Stimulated activated naive CD8-positive, alpha-beta T cell treated with anti-CD3 and anti-CD28 coated beads, Interleukin-15, amount 100 ng/mL, for 72 hours (primary cell): ENCODE results near the gene CHRFAM7A.
"Not testable (repeated sequence)": the region's sequence is repeated elsewhere in the genome, so short reads cannot be mapped to it uniquely, and the experiment has no call there.

Source experiments
- ATAC-seq: fragments of 150-1000 bp; cut with Tn5 transposase; 2 replicates; pipeline ENCODE4 v1.10.0; 2021; ENCODE audit warnings: mild to moderate bottlenecking, moderate library complexity
- DNase-seq, 2 donors: peaks; one replicate each; pipeline ENCODE4 v3.0.0; 2021 to 2022
- H3K27ac Mint-ChIP-seq, 2 donors: one replicate each; pipeline ENCODE4 v1.8.0; 2022; ENCODE audit warnings: mild to moderate bottlenecking in 2 of 2, mixed read lengths in 2 of 2, moderate library complexity in 2 of 2
- H3K27me3 Mint-ChIP-seq: one replicate; pipeline ENCODE4 v1.8.0; 2022; ENCODE audit warnings: mixed read lengths
- H3K4me1 Mint-ChIP-seq: one replicate; pipeline ENCODE4 v1.8.0; 2022; ENCODE audit warnings: mild to moderate bottlenecking, mixed read lengths
- H3K4me3 Mint-ChIP-seq, 2 donors: one replicate each; pipeline ENCODE4 v1.8.0; 2022; ENCODE audit warnings: mild to moderate bottlenecking in 2 of 2, mixed read lengths in 2 of 2, moderate library complexity in 1 of 2
- H3K9me3 Mint-ChIP-seq, 2 donors: one replicate each; pipeline ENCODE4 v1.8.0; 2022; ENCODE audit warnings: mixed read lengths in 2 of 2

The CHRFAM7A gene

DNA sequence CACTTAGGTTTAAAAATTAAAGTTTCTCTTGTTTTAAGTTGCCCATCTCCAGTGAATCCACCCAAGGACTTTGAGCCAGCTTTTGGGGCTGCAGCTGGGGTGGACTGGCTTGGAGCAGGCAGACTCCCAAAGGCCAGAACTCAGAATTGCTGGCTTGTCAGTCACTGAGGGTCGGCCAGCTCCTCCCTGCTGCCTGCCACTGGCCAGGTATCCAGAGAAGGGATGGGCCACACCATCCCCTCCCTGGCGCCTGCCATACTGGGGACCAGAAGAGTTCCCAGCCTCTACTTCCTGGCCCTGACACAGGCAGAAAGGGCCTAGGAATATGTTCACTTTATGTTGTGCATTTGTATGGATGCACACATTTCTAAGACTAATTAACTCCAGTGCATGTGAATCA lies 32.4 kb downstream of the CHRFAM7A start:
- ATAC-seq, H3K9me3 Mint-ChIP-seq, H3K4me3 Mint-ChIP-seq, H3K4me1 Mint-ChIP-seq, H3K27me3 Mint-ChIP-seq, H3K27ac Mint-ChIP-seq, DNase-seq: not testable (repeated sequence)

DNA sequence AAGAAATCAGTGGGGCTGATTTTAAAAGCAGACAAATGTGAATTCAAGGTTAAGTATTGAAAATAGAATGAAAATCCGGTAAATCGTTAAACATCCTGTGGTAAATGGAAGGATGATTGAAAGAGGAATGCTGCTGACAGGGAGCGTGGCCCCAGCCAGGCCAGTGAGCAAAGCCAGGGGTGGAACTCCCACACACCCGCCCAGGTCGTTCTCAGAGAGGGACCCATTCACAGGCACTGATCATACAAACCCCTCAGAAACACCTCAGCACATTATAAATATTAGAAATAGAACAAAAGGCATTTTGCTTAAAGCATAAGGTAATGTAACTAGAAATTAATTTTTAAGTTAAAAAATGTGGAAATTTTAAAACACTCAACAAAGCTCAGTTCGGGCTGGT lies 38.3 kb downstream of the CHRFAM7A start:
- H3K9me3 Mint-ChIP-seq, H3K4me3 Mint-ChIP-seq, H3K4me1 Mint-ChIP-seq, H3K27ac Mint-ChIP-seq, DNase-seq, H3K27me3 Mint-ChIP-seq, ATAC-seq: not testable (repeated sequence)

DNA sequence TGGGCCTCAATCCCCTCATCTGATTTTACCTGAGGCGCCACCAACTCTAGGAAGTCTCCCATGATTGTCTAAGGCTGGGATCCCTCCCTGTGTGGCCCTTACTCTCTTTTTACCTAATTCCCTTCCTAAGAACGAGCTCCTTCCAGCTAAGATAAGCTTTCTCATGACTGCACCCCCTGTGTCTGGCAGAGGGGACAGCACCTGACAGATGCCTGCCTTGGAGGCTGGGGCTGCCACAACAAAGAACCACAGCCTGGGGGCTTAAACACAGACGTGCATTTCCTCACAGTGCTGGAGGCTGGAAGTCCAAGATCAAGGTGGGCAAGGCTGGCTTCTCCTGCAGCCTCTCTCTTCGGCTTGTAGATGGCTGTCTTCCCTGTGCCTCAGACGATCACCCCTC lies 43.5 kb downstream of the CHRFAM7A start:
- H3K4me3 Mint-ChIP-seq, DNase-seq, H3K27ac Mint-ChIP-seq, H3K27me3 Mint-ChIP-seq, H3K9me3 Mint-ChIP-seq, H3K4me1 Mint-ChIP-seq, ATAC-seq: not testable (repeated sequence)

DNA sequence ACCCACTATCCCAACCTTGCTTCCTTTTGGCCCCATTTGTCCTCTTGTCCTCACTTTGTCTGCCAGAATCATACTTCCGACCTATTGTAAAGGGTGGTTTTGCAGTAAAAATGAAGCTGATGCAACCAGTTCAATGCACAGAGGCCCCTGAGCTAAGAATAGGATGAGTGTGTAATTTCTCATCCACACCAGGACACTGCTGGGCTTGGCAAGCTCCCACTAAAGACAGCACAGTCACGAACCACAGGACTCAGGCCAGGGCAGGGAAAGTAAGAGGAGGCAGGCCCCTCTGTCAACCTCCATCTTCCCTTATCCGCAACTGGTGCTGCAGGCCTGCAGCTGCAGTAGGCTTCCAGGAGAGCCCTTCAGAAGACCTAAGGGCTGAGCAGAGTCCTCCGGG lies 56.8 kb downstream of the CHRFAM7A start:
- not testable (repeated sequence) for H3K4me1 Mint-ChIP-seq, DNase-seq, H3K27me3 Mint-ChIP-seq, H3K9me3 Mint-ChIP-seq, H3K4me3 Mint-ChIP-seq, ATAC-seq, H3K27ac Mint-ChIP-seq

DNA sequence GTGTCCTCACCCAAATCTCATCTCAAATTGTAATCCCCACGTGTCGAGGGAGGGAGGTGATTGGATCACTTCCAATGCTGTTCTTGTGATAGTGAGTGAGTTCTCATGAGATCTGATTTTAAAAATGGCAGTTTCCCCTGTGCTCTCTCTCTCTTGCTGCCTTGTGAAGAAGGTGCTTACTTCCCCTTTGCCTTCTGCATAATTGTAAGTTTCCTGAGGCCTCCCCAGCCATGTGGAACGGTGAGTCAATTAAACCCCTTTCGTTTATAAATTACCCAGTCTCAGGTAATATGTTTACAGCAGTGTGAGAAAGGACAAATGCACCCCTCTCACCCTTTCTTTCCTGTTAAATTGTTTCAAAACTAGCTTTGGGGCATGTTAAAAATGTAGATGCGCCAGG lies 59.2 kb downstream of the CHRFAM7A start:
- not testable (repeated sequence) for DNase-seq, H3K27me3 Mint-ChIP-seq, H3K4me3 Mint-ChIP-seq, ATAC-seq, H3K27ac Mint-ChIP-seq, H3K4me1 Mint-ChIP-seq, H3K9me3 Mint-ChIP-seq

DNA sequence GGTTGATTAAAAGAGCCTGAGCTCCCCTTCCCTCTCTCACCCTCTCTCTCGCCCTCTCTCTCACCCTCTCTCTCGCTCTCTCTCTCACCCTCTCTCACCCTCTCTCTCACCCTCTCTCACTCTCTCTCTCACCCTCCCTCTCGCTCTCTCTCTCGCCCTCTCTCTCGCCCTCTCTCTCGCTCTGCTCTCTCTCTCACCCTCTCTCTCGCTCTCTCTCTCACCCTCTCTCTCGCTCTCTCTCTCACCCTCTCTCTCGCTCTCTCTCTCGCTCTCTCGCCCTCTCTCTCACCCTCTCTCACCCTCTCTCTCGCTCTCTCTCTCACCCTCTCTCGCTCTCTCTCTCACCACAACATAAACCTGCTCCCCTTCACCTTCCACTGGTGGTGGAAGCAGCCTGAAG lies 67.2 kb downstream of the CHRFAM7A start:
- not testable (repeated sequence) for H3K4me1 Mint-ChIP-seq, DNase-seq, H3K27me3 Mint-ChIP-seq, H3K27ac Mint-ChIP-seq, ATAC-seq, H3K9me3 Mint-ChIP-seq, H3K4me3 Mint-ChIP-seq

DNA sequence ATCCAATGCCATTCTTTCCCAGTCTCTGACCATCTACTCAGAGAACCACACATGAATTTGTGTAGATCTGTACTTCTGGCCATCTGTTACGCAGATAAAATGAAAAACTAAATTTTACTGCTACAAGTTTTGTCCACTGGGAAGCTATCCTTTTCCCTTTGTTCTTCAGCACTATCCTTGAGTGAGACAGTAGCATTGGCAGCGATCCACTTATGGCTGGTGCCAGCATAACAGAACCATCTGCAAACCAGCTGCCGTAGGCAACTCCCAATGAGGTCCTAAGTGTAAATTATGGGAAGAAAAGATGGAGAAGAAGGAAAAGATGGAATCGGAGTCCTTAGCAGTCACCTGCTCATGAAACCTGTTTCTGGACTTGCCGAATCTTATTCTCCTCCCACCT lies 72.3 kb downstream of the CHRFAM7A start:
- H3K4me3 Mint-ChIP-seq, DNase-seq, H3K27ac Mint-ChIP-seq, H3K9me3 Mint-ChIP-seq, H3K4me1 Mint-ChIP-seq, H3K27me3 Mint-ChIP-seq, ATAC-seq: not testable (repeated sequence)

DNA sequence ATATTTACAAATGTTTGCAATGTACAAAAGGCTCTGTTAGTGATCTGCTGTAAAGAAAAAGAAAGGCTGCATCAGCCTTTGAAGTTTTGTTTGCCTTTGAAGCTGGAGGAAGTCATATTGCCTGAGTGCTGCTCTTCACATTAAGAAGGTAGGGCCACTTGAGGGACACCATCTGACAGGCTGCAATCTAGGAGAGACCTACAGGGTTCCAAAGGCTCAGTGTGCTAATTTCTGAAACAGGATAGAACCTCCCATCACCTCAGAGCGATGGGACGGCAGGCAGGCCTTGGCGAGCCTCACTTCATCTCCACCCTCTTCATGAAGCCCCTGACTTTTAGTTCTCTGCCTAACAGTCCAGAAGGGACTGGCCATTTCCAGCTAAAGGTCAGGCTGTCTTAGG lies 77.6 kb downstream of the CHRFAM7A start:
- ATAC-seq, H3K27ac Mint-ChIP-seq, H3K9me3 Mint-ChIP-seq, H3K27me3 Mint-ChIP-seq, H3K4me1 Mint-ChIP-seq, DNase-seq, H3K4me3 Mint-ChIP-seq: not testable (repeated sequence)

DNA sequence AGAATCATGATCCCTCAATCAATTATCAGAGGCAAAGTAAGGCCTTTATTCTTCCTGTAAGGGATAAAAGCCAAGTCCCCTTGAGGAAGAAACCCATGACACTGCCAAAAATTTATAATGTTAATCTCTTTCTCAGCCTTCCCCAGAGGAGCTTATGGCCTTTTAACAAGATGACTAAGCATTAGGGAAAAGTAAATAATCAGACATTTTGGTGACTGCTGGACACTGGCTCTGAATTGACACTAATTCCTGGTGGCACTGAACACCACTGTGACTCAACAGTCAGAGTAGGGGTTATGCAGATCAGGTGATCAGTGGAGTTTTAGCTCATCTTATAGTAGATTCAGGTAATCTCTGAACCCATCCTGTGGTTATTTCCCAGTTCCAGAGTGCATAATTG lies 82.8 kb downstream of the CHRFAM7A start:
- H3K27me3 Mint-ChIP-seq, H3K27ac Mint-ChIP-seq, H3K4me1 Mint-ChIP-seq, DNase-seq, H3K4me3 Mint-ChIP-seq, H3K9me3 Mint-ChIP-seq, ATAC-seq: not testable (repeated sequence)
